Vagina (tissue), 2 donors: ENCODE measurements around the gene ADCY1. TPM values are rescaled to one million over a fixed set of nuclear protein-coding genes. Genes with fewer than 3 reads are reported as not detected.

Experiments used
- DNase-seq, 2 donors: peaks; one replicate each; pipeline ENCODE4 v3.0.0-alpha.2; 2017; ENCODE audit errors: extremely low spot score in 2 of 2
- H3K27ac ChIP-seq: fragments of 200-600 bp; sonication (generic); one replicate; pipeline ENCODE4 v1.5.1; 2019
- H3K27me3 ChIP-seq: fragments of 200-600 bp; sonication (generic); one replicate; pipeline ENCODE4 v1.5.1; 2019
- H3K36me3 ChIP-seq, 2 donors: fragments of 200-600 bp; sonication (generic); one replicate each; pipeline ENCODE4 v1.5.1; 2017 to 2019
- H3K4me1 ChIP-seq: fragments of 200-600 bp; sonication (generic); one replicate; pipeline ENCODE4 v1.5.1; 2019
- H3K4me3 ChIP-seq, 2 donors: fragments of 200-600 bp; sonication (generic); 1 replicate in 1 of 2; 2 replicates in 1 of 2; pipeline ENCODE4 v1.5.1; 2016 to 2019
- H3K9me3 ChIP-seq: fragments of 200-600 bp; sonication (generic); one replicate; pipeline ENCODE4 v1.5.1; 2019
- CTCF ChIP-seq, 3 experiments: fragments of 450-650 bp in 2 of 3; fragments of 200-600 bp in 1 of 3; sonication (generic) in 1 of 3; IDR thresholded peaks; one replicate each; pipeline ENCODE4 v1.5.1; 2017 to 2019; ENCODE audit warnings: antibody characterized with exemption in 3 of 3, mild to moderate bottlenecking in 2 of 3, moderate library complexity in 2 of 3
- POLR2A ChIP-seq, 2 donors: fragments of 450-650 bp; IDR thresholded peaks; one replicate each; pipeline ENCODE4 v1.6.1; 2017; ENCODE audit warnings: antibody characterized with exemption in 2 of 2, mild to moderate bottlenecking in 2 of 2, moderate library complexity in 2 of 2
- POLR2AphosphoS5 ChIP-seq, 2 donors: sonication (generic); formaldehyde crosslinking; IDR thresholded peaks; one replicate each; pipeline ENCODE4 v1.9.0; 2017; ENCODE audit warnings: antibody characterized with exemption in 2 of 2, mild to moderate bottlenecking in 2 of 2, low read depth in 1 of 2; ENCODE audit not compliant: insufficient read depth in 1 of 2
- intact Hi-C: fragments of 100-400 bp; cut with DNase I; formaldehyde crosslinking; loops from one replicate; pipeline ENCODE4 v1.15.1; 2023
- total RNA-seq: library from RNA; depleted of rRNA; stranded (reverse); fragments of >200 nt; gene quantifications from one replicate; pipeline ENCODE4 v1.2.3, GENCODE V29; 2016

Gene ADCY1
- total RNA-seq, 1 donor from 2014 or later = 2.5 TPM

- Histone ChIP-seq H3K27ac (no peak overlapping the region), H3K36me3 (no peaks in the 10 kb centered on the region), H3K4me1 (no peaks in the 10 kb centered on the region), H3K27me3 (no peaks in the 10 kb centered on the region), H3K9me3 (no peaks in the 10 kb centered on the region), H3K4me3 (no peak overlapping the region)
- DNase-seq = no peak
- intact Hi-C loops = no loop called here
- TF ChIP-seq CTCF (IDR thresholded peaks at IDR 0.05) (no peak), POLR2A (IDR thresholded peaks at IDR 0.05) (no peak), POLR2AphosphoS5 (IDR thresholded peaks at IDR 0.05; ENCODE audit: insufficient read depth in 1 of 2, low read depth in 1 of 2) (no peak)
Measured at GRCh38 chr7:45654341-45654740, 80.2 kb downstream of the ADCY1 start.

- no peak for TF ChIP-seq POLR2A (IDR thresholded peaks at IDR 0.05)
- no peak for TF ChIP-seq POLR2AphosphoS5 (IDR thresholded peaks at IDR 0.05; ENCODE audit: insufficient read depth in 1 of 2, low read depth in 1 of 2)
- TF ChIP-seq CTCF (IDR thresholded peaks at IDR 0.05) = no peak
- intact Hi-C loops = no loop called here
- no peaks in the 10 kb centered on the region for H3K36me3 ChIP-seq
- DNase-seq = peak in 1 of 2 donors; percentile 71
- H3K4me1 ChIP-seq = no peaks in the 10 kb centered on the region
- H3K27me3 ChIP-seq = no peaks in the 10 kb centered on the region
- no peak overlapping the region for H3K27ac ChIP-seq
- no peak overlapping the region for H3K4me3 ChIP-seq
- no peaks in the 10 kb centered on the region for H3K9me3 ChIP-seq
Measured at GRCh38 chr7:45655539-45655938, 81.4 kb downstream of the ADCY1 start.

- DNase-seq = peak; percentile 64 to 89
- TF ChIP-seq POLR2A (IDR thresholded peaks at IDR 0.05) (no peak), POLR2AphosphoS5 (IDR thresholded peaks at IDR 0.05; ENCODE audit: insufficient read depth in 1 of 2, low read depth in 1 of 2) (no peak), CTCF (IDR thresholded peaks at IDR 0.05) (no peak)
- intact Hi-C loops = no loop called here
- H3K27ac ChIP-seq = no peak overlapping the region
- no peaks in the 10 kb centered on the region for H3K9me3 ChIP-seq
- no peak overlapping the region for H3K4me3 ChIP-seq
- no peaks in the 10 kb centered on the region for H3K4me1 ChIP-seq
- no peaks in the 10 kb centered on the region for H3K27me3 ChIP-seq
- no peaks in the 10 kb centered on the region for H3K36me3 ChIP-seq
Measured at GRCh38 chr7:45656431-45656830, 82.3 kb downstream of the ADCY1 start.

GRCh38 chr7:45657136-45657889 lies 83.1 kb downstream of the ADCY1 start:
- peak; percentile 61 to 80 for DNase-seq
- Histone ChIP-seq H3K27me3 (no peaks in the 10 kb centered on the region), H3K36me3 (no peaks in the 10 kb centered on the region), H3K9me3 (no peaks in the 10 kb centered on the region), H3K4me1 (no peaks in the 10 kb centered on the region), H3K4me3 (no peak overlapping the region), H3K27ac (no peak overlapping the region)
- intact Hi-C loops = no loop called here
- TF ChIP-seq POLR2A (IDR thresholded peaks at IDR 0.05) (no peak), CTCF (IDR thresholded peaks at IDR 0.05) (no peak), POLR2AphosphoS5 (IDR thresholded peaks at IDR 0.05; ENCODE audit: insufficient read depth in 1 of 2, low read depth in 1 of 2) (no peak)
